ENCODE measurements around the gene TRIOBP.

DNA sequence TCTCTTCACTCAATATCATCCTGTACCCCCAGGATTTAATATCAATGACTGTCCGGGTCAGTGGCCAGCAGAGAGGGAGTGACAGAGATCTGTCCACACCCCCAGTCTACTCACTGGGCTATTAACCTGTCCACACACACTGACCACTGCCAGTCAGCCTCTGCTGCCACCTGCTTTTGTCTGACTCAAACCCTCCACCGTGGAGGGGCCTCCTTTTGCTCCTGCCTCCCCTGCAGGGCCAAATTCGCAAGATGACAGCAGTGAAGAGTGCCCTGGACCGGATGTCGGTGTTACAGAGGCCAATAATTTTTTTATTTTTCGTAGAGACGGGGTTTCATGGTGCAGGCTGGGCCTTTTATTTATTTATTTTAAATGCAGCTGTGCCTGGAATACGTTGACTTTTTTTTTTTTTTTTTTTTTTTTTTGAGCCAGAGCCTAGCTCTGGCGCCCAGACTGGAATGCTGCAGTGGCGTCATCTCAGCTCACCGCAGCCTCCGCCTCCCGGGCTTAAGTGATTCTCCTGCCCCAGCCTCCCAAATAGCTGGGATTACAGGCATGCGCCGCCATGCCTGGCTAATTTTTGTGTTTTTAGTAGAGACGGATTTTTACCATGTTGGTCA is 33.2 kb upstream of the TRIOBP start:
- TF ChIP-seq CTCF (conservative IDR thresholded peaks at IDR 0.05; ENCODE audit: low read length) (no peak), EZH2phosphoT487 (IDR thresholded peaks at IDR 0.05; ENCODE audit: borderline replicate concordance, low read depth, low read length) (no peak)
